NCI-H1417 treated with DMSO at 0.1 percent for 48 hours (cell line): Measurements from ENCODE around the gene ARID5B.

Experiments used
- DNase-seq: peaks from one replicate; lab custom pipeline; 2025; lab: John Stamatoyannopoulos, UW

ARID5B gene

GRCh38 chr10:62053860-62054259 lies 152.4 kb downstream of the ARID5B start:
- peak; percentile 4 for DNase-seq

- DNase-seq = no peak
These were observed 152.9 kb downstream of the ARID5B start for GRCh38 chr10:62054408-62054807.

- DNase-seq = no peak
These were observed 153.3 kb downstream of the ARID5B start for GRCh38 chr10:62054830-62055229.

GRCh38 chr10:62056219-62056618 lies 154.7 kb downstream of the ARID5B start:
- DNase-seq = no peak

GRCh38 chr10:62056698-62057097 lies 155.2 kb downstream of the ARID5B start:
- no peak for DNase-seq

- no peak for DNase-seq
These were observed 155.9 kb downstream of the ARID5B start for GRCh38 chr10:62057359-62057758.

- DNase-seq = no peak
These were observed 156.4 kb downstream of the ARID5B start for GRCh38 chr10:62057850-62058249.

- DNase-seq = no peak
These were observed 157.0 kb downstream of the ARID5B start for GRCh38 chr10:62058476-62058875.

GRCh38 chr10:62058896-62059216 lies 157.4 kb downstream of the ARID5B start:
- DNase-seq = no peak

- DNase-seq = no peak
These were observed 157.9 kb downstream of the ARID5B start for GRCh38 chr10:62059217-62059920.

GRCh38 chr10:62062028-62062427 lies 160.5 kb downstream of the ARID5B start:
- DNase-seq = no peak

GRCh38 chr10:62062752-62063512 lies 161.4 kb downstream of the ARID5B start:
- no peak for DNase-seq

- no peak for DNase-seq
These were observed 162.4 kb downstream of the ARID5B start for GRCh38 chr10:62063795-62064472.

- no peak for DNase-seq
These were observed 166.1 kb downstream of the ARID5B start for GRCh38 chr10:62067560-62067959.

- no peak for DNase-seq
These were observed 167.0 kb downstream of the ARID5B start for GRCh38 chr10:62068464-62068863.

- no peak for DNase-seq
These were observed 168.1 kb downstream of the ARID5B start for GRCh38 chr10:62069452-62070178.

- DNase-seq = no peak
These were observed 170.4 kb downstream of the ARID5B start for GRCh38 chr10:62071846-62072281.

GRCh38 chr10:62072901-62073300 lies 171.4 kb downstream of the ARID5B start:
- no peak for DNase-seq

GRCh38 chr10:62073429-62073828 lies 171.9 kb downstream of the ARID5B start:
- DNase-seq = no peak

GRCh38 chr10:62075414-62075813 lies 173.9 kb downstream of the ARID5B start:
- no peak for DNase-seq

- DNase-seq = no peak
These were observed 174.4 kb downstream of the ARID5B start for GRCh38 chr10:62075912-62076311.

GRCh38 chr10:62076891-62077290 lies 175.4 kb downstream of the ARID5B start:
- no peak for DNase-seq
